GM03348 (cell line): ENCODE measurements around the gene GP5.

ENCODE experiments used
- DNase-seq: peaks from one replicate; pipeline ENCODE4 v3.0.0; 2012; ENCODE audit warnings: low spot score

GP5 gene

DNA sequence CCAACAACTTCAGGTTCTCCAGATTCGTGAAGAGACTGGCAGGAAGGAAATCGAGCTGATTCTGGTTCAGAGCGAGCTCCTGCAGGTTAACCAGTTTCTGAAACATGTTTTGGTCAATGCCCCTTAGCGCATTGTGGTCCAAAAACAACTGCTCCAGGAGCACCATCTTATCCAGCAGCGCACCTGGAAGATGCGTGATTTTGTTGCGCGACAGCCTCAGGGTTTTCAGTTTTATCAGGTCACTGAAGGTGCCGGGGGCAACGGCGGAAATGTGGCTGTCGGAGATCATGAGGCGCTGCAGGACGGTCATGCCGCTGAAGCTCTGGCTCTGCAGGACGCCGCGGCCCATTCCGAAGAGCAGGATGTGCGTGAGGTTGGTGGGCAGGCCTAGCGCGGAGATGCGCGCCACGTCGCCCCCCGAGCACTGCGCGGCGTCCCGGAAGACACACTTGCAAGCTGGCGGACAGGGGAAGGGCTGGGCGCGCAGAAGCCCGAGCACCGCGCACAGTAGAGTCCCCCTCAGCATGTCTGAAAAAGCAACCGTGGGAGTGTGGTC lies 1.2 kb downstream of the GP5 start:
- no peak for DNase-seq

DNA sequence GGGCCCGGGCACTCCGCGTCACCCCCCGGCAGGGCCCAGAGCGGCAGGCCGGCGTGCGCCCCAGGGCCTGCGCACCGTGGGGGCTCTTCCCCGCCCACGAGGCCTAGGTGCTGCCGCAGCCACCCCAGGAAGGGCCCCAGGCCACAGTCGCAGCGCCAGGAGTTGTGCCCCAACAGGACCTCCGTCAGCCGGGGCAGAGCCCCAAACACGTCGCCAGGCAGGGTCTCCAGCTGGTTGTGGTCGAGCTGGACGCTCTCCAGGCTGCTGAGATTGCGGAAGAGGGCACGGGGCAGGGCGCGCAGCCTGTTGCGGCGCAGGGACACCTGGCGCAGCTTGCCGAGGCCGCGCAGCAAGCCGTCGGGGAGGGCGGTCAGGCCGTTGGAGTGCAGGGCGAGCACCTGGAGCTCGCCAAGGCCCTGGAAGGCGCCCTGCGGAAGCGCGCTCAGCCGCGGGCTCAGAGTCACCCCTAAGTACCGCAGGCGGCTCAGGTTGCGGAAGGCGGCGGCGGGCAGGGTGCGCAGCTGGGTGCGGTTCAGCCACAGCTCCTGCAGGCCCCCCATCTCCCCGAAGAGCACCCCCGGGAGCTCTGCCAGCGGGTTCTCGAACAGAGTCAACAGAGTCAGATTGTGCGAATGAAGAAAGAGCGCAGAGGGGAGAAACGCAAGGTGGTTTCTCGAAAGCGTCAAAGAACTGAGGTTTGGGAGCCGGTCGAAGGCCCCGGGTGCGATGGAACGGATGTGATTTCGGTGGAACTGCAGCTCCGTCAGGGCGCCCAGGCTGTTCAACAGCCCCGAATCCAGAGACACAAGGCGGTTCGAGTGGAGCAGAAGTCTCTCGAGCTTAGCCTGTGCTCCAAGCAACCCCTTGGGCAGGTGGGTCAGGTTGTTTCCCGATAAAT lies 2.0 kb downstream of the GP5 start:
- peak; percentile 24 for DNase-seq

DNA sequence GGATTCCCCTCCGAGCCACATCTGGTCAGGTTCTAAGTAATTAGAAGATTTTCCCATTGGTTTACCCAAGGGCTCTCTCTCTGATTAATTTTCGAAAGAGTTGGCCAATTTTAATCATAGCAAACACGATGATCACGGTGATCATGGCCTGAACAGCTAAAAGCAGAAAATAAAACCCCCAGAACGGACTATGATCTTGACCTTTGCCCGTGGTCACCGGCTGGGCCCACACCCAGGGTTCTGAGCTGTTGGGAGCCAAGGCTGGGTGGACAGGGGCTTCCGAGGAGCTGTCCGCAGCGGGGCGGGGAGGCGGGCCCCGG lies 2.6 kb downstream of the GP5 start:
- DNase-seq: no peak

DNA sequence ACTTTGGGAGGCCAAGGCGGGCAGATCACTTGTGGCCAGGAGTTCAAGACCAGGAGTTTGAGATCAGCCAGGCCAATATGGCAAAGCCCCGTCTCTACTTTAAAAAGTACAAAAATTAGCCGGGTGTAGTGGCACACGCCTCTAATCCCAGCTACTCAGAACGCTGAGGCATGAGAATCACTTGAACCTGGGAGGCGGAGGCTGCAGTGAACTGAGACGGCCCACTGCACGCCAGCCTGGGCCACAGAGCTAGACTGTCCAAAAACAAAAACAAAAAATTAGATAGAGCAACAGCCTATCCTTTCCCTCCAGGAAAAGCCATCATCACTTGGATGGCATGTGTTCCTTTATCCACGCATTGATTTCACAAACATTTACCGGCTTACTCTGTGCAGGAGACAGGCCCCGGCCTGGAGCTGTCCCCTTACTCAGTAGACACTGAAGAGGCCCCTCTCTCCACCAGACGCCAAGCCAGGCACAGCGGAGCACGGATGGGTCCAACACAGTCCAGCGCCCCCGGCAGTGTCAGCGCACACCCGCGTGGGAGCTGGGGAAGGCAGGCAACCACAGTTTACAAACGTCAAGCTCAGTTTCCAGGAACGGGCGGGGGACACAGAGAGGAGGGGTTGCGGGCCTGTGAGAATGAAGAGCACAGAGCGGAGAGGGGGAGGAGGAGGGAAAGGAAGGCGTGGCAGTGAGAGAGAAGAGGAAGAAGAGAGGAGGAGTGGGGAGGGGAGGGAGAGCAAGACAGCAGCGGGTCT lies 3.1 kb downstream of the GP5 start:
- peak; percentile 65 for DNase-seq

DNA sequence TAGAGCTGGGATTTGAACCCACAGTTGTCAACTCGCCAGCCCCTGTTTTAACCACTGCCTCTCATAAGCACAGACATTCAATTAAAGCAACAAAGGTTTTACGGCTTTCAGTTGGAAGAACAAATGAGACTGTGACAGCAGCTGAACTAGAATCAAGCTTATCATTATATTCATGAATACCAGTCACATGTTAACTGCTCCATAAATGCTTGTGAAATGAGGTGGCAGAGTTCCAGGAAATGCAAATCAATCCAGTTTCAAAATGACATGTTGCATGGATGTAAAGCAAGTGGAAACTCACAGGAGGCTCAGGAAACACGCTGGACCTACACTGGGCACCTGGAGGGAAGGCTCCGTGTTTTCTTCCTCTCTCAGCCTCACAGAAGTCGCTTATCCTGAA lies 3.9 kb downstream of the GP5 start:
- no peak for DNase-seq

DNA sequence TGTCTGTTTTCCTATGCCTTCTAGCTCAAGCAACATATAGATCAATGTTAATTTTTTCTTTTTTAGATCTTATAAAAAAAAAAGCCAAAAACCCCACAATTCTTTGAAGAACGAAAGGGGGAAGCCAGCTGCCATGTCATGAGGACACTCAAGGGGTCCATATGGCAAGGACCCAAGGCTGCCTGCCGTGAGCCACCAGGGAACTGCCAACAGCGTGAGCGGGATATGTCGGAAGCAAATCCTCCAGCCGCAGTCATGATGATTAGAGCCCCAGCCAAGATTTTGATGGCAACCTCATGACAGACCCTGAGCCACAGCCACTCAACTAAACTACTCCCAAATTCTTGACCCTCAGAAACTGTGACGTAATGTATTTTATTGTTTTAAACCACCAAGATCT lies 6.5 kb downstream of the GP5 start:
- DNase-seq: no peak

DNA sequence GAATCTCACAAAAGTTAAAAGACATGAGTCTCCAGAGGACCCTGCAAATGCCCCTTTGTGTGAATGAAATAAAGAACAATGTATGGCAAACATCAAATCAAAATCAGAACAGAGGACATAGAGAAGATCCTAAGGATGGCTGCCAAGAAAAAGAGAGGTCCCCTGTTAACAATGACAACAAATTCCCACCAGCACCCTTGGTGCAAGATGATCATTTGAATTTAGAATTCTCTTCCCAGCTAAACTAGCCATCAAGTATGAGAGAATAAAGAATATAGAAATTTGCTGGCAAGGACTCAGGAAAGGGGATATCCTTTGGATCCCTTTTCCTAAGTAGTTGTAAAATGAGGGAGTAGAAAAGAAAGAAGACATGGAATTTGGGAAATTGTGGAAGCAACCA lies 8.2 kb downstream of the GP5 start:
- DNase-seq: no peak

DNA sequence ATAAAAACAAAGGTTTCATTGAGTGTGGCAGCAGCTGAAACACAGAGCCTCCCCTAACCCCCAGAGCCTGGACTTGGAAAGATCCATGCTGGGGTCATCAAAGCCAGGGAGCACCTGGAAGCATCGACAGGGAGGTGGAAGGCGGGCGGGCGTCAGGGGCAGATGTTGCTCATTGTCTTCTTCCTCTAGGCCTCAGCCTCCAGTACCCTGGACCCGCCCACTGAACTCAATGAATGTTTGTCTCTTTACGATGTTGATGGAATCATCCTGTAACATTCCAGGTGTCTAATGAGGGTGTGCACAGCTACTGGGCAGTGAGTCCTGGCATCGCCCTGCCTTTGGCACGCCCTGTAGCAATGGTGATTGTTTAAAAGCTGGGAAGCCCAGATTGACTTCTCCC lies 9.8 kb downstream of the GP5 start:
- DNase-seq: no peak

DNA sequence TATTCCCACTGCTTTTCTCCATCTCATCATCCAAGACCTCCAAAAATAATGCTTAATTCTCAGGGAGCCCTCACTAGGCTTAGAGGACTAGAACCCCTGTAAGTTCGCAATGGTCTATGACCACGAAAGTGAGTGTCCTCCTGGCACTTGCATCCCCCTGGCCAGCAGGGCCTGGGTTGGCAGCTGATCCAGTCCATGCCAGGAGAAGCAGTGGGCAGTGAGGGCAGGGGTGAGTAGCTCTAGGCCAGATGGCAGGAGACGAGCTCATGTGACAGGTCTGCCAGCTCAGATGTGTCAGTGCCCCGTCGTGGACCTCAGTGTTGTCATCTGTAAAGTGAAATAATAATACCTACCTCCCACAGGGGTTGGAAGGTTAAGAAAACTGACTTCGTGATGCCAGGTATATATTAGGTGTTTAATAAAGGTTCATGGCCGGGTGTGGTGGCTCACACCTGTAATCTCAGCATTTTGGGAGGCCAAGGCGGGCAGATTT lies 11.1 kb downstream of the GP5 start:
- no peak for DNase-seq

DNA sequence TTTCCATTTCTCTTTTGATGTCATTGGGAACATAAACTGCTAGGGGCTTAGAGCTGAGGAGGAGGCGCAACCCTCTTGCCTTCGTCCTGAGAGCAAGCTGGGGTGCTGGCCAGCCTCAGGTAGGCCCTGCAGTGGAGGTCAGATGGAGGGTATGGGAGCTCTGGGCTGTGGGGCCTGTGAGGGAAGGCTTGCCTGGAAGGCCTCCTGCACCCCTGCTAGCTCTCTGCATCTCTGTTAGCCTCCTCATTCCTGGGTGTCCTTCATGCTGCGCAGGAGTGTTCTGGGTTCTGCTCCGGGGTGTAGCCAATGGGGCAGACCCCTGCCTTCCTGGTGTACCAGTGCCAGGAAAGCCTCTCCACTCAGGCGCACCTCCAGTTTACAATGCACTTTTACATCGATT lies 11.8 kb downstream of the GP5 start:
- DNase-seq: no peak

DNA sequence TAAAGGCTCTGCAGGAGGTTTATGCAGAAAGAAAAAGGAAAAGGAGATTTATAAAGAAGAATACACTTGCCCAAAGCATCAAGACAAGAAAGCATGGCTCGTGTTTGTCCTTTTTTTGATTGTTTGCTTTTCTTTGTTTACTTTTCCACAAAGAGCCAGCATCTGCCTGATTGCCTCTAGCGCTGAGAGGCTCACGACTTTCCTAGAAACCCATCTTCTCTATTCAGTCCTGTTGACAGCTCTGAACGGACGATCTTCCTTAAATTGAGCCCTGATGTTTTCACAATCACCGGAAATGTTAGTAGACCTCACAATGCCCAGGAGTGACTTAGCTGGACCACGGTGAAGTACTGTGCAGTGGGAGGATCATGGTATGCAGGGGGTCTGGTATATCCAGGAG lies 12.4 kb downstream of the GP5 start:
- no peak for DNase-seq

DNA sequence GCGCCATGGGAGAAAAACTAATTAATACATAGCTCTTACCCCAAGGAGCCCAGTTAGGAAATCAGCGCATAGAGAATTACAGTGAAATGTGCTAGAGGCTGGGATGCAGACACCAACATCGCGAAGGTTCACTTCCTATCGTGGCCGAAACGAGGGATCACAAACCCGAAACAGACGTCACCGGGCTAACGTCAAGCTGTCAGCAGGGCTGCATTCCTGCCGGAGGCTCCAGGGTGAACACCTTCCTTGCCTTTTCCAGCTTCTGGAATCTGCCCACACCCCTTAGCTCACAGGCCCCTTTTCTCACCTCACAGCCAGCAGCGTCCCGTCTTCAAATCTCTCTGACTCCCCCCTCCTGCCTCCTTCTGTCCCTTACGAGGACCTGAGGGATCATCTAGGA lies 13.0 kb downstream of the GP5 start:
- no peak for DNase-seq

DNA sequence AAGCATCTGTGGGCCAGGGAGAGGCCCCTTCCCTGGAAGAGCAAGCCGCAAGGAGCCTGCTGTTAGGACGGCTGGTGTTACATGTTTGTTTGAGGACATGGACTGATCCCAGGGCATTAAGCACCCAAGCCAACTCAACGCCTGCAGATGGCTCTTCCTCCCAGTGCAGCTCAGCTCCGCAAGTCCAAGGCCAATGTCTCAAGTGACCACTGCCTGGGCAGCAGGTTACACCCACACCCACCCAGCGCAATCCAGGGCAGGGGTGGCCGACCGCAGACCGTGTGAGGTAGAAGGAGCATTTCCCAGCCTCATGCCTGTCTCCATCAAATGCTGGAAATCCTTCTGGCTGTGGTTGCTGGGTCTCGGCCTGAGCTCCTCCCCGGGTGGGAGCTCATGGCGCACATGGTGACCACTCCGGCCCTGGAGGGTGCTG lies 14.5 kb downstream of the GP5 start:
- no peak for DNase-seq

DNA sequence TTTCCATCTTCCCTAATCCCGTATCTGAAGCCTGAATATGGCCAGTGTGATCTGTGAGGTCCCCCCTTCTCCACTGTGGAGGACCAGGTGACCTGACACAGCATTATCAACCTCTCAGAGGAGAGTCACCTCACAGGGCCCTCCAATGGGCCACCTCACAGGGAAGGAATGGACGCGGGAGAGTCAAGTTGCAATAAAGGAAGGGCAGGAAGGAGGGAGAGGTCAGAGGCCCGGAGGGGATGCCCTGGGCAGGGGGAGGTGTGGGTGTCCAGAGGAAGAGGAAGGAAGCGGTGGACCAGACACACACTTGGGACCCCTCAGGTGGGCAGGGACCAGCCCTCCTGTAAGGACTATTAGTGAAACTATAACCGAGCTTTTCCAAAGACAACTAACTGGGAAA lies 14.9 kb downstream of the GP5 start:
- no peak for DNase-seq

DNA sequence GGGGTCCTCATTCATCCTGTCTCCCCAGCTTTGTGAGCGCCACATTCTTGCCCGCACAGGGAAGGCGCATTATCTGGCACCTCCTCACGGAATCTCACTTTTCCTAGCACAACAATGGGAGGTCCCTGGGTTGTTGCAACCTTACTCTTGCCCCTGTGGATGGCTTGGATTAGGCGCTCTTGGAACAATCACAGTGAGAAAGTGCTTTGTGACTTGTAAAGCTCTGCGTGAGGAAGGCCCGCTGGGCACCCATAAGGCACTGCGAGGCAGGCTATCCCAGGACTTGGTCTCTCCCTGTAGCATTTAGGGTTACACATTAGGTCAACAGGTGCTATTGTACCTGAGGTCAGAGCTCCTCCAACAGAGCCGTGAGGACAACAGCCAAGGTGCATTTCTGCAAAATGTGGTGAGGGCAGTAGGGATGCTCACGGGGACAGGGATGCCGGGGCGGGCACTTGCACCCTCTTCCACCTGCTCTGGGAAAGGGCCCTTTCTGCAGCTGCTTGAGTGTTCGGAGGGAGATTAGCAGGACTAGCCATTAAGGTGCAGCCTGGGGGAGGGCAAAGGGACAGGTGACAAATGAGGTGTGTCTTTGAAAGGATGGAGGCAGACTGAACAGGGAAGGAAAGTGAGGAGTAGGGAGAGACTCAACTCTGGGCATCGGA lies 15.7 kb downstream of the GP5 start:
- no peak for DNase-seq

DNA sequence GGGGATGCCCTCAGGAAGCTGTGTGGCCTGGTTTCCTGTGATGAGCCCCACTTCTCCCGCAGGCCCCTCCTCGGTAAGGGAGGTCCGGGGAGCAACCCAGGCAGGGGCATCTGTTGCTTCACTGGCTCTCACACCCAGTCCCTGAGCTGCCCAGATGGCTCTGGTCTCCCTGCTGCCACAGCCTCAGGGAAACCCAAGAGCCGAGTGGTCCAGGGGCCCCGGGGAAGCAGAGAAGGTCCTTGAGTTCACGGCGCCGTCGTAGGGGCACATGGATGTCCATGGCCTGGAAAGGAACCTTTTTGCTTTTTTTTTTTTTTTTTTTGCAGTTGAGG lies 16.2 kb downstream of the GP5 start:
- DNase-seq: no peak

DNA sequence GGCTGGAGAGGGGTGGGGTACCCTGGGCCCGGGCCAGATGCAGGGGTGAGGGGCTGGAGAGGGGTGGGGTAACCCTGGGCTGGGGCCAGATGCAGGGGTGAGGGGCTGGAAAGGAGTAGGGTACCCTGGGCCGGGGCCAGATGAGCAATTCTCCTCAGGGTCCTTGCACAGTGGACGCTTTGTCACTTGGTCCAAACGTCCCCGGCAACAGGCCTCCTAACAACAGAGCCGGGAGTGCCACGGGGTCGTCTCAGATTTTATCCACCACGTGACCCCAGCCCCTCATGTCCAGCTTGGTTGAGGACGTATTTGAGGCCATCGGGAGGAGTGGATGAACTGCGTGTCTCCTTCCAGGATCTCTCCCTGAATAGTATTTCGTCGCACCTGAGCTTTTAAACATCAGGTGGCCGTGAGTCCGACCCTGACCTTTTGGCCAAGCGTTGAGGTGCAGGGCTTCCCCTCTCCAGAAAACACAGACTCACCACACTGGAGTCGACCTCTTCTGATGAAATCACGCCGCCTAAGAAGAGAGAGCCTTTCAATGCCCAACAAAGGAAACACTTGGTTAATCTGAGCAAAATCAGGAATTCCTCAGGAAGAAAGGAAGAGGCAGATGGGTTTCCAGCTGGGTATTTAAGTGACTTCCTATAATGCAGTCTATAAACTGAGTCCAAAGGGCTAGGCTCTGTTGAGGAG lies 16.7 kb downstream of the GP5 start:
- DNase-seq: no peak

DNA sequence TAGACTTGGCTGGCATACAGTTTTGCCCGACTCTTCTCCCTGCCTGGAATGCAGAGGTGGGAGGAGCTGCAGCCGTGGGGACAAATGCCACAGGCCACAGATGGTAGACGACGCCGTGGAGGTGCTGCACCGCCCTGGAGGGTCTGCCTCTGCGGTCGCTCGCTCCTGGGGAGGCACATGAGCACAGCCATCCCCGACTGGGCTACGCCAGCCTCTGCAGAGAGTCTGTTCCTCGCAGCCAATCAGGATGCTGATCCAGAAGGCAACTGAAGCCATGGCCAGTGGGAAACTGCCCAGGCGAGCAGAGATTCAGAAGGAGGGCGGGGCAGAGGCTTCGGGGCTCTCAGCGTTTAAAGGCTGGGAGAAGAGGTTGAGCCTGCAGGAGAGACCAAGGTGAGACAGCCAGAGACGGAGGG lies 17.6 kb downstream of the GP5 start:
- DNase-seq: no peak

DNA sequence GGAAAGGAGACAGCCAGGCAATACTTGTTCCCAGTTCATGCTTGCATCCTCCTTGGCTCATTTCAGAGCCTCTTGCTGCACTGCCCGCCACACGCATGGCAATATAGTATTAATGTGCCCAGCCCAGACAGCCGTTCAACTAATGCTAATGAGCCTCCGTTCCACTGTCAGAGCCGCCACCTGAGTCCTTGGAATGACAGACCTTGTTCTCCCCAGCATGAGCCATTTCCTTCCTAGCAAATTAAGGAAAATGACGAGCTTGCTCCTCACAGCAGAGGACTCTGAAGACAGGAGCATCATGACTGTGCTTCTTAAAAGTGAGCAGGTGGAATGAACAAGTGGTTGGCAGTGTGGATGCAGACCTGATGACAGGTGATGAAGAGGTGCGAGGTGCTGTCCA lies 18.7 kb downstream of the GP5 start:
- DNase-seq: no peak

DNA sequence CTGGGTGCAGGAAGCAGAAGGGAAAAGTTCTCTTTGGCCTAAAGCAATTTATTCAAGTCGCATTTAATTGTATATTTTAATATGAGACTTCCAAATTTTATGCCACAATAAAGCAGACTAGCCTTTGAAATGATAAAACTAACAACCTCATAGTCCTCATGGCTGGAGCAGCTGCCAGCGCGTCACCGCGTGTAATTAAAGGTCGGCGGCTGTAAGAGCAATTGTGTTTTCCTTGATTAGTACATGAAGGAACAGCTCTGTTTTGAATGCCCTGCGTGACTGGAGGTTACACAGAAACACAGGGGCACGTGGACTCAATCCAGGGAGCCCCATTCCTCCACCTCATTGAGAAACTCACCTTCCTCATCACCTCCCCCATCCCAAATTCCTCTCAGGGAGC lies 19.4 kb downstream of the GP5 start:
- DNase-seq: no peak

DNA sequence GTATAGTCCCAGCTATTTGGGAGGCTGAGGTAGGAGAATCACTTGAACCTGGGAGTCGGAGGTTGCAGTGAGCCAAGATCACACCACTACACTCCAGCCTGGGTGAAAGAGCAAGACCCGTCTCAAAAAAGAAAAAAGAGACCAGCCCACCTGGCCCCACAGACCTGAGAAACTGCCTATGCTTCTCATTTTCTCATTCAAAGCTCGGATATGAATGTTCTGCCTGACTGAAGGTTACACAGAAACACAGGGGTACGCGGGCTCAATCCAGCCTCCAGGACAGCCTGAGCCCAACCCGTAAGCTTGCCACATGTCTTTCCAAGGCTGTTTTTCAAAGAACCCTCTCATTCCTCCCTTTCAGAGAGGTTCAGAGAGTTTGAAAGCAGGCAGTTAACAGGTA lies 19.8 kb downstream of the GP5 start:
- no peak for DNase-seq

DNA sequence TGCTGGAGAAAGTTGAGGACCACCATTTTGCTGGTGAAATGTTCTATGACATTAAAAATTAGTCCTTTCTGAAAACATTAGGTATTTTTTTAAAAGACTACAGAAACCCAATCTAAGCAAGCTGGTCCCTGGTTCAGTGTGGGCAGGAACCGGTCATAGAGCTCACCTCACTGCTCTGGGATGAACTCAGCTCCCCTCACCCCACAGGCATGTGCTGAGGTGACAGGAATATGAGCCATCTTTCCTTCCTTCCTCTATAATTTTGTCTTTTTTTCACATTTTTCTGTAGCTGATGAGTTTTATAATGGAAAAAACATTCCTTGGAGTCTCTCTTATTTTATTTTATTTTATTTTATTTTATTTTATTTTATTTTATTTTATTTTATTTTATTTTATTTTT lies 21.4 kb downstream of the GP5 start:
- no peak for DNase-seq
